Motor neuron (in vitro differentiated cells): ENCODE data around the gene NOC2L. TPM values are rescaled to one million over a fixed set of nuclear protein-coding genes. Genes with fewer than 3 reads are reported as not detected.

Source experiments
- ATAC-seq, 8 experiments: fragments of 200-7000 bp; cut with Tn5 transposase; replicated peaks in 6 of 8; 2 replicates each; pipeline ENCODE4 v1.8.0; 2021; ENCODE audit warnings: mild to moderate bottlenecking in 8 of 8, moderate library complexity in 8 of 8
- H3K27ac ChIP-seq, 2 donors: fragments of 250-450 bp; sonication (Bioruptor Pico); 2 replicates each; pipeline ENCODE4 v1.9.0; 2021; ENCODE audit warnings: antibody characterized with exemption in 2 of 2, mild to moderate bottlenecking in 2 of 2, moderate library complexity in 1 of 2
- H3K4me1 ChIP-seq, 2 donors: fragments of 250-450 bp; sonication (Bioruptor Pico); replicated peaks in 1 of 2; 2 replicates each; pipeline ENCODE4 v1.6.1; 2021; ENCODE audit warnings: antibody characterized with exemption in 2 of 2, mild to moderate bottlenecking in 2 of 2, moderate library complexity in 1 of 2
- H3K4me3 ChIP-seq, 5 donors: fragments of 250-450 bp; sonication (Bioruptor Pico); 2 replicates each; pipeline ENCODE4 v1.9.0; 2021; ENCODE audit warnings: antibody characterized with exemption in 5 of 5, mild to moderate bottlenecking in 5 of 5, moderate library complexity in 4 of 5
- WGBS, 10 experiments: fragments of 450-650 bp; shearing (Covaris generic); methylation state at CpG; one replicate each; pipeline ENCODE4 v1.0.0; 2022; 5-methylcytosine and 5-hydroxymethylcytosine counted together
- in situ Hi-C, 9 experiments: fragments of 400-800 bp; cut with MboI; loops; one replicate each; pipeline ENCODE4 v1.15.0; 2021; ENCODE audit warnings: low sequenced_read_pairs in 9 of 9, low pct_unique_long_range_greater_than_20kb in 2 of 9; ENCODE audit not compliant: unreplicated experiment in 9 of 9
- total RNA-seq, 8 experiments: library from RNA; unstranded; fragments of 300-600 nt; gene quantifications; 2 replicates each; pipeline versions ENCODE4 v1.2.3 to v1.2.4, GENCODE V29; 2022

Gene NOC2L
- total RNA-seq = 100 to 1,000 TPM in 2 of 8 experiments, 10 to 100 TPM in 6; 41.5 to 126 (median 85.5) TPM

DNA sequence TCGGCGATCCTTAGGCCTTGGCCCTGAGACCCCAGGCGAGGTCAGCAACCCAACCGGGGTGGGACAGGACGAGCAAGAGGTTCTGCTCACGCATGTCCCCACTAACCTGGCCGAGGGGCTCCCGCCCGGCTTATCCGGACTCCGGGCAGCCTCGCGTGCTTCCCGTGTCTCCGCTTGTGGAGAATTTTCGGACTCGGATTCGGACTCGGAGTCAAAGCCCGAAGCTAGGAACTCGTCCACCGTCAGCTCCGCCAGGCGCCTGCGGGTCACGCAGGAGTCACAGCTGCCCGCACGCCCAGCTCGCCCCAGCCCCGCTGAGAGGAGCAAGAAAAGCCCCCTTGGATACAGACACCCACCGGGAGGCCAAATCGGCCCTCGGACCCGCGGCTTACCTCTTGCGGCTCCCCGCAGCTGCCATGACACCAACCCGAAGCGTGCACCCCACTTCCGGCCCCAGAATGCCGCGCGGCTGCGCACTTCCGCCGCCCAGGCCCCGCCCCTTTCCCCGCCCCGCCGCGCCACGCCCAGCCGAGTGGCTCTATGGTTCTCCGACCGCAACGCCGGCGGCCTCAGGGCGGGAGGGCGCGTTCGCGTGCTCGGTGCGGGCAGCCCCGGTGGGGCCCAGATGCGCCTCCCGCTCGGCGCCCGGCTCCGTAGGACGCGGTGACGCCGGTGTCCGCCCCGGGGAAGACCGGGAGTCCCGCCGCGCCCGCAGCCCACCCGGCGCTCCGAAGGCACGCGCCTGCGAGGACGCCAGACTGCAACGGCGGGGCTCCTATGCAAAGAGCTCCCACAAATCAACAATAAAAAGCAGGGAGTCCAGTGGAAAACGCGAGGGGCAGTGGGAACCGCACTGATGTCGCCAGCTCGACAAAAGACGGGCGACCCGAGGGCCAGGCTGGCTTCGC, at the start of gene NOC2L:
Gene NOC2L (minus strand): TSS at position 434 of the 908 bp plus-strand sequence. CDS start 16 bp downstream, at position 418.
- peak; percentile 72 to 82 (median 76) for ATAC-seq
- H3K27ac ChIP-seq = peak within 1 kb of the TSS; percentile 6 to 76
- in situ Hi-C loops = no loop called here
- peak within 1 kb of the TSS; percentile 68 to 100 (median 94) for H3K4me3 ChIP-seq
- 0 to 4% (median 1%) methylated on average over 2 to 34 of the region's 101 CpGs; no CpG with 5 or more reads in 6 of the 10 experiments for WGBS, 10 experiments
- peaks cover 12 to 13% of the 10 kb centered on the region in 2 donors for H3K4me1 ChIP-seq

DNA sequence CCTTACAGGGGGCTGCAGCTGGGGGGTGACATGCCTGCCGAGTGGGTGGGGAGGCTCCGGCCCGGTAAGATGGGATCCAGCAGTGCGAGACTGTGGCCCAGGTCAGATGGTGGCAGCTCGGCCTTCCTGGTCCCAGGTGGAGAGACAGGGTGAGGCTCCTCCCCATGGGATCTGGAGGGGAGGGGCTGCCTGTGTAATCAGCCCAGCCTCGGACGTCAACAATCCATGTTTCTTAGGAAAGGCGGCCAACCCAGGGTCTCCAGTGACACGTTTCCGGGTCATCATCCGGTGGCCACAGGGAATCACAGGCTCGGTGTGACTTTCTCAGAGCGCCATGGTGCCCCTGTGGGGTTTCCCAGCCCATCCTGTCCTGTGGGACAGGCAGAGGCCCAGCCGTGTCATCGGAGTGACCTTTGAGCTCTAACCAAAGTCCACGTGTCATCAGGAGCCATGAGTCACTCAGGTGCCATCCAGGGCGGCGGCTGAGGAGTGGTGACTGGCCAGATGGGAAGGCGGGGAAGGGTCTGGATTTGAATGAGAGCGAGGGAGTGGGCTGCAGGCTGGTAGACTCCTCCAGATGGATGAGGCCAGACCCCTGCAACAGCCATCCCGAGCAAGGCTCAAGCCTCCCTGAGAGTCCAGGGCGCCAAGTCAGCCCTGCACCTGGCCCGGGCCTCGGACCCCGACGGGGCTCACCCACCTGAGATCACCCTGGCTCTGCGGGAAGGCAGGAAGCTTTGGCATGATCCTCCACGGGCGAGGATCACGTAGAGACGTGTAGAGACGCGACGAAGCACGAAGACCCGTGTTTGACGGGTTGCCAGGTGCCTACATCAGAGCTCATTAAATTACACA, 47.5 kb upstream of the NOC2L start:
- H3K27ac ChIP-seq = peak overlapping the region; percentile 56 to 70
- WGBS, 10 experiments = 55 to 85% (median 75%) methylated on average over 4 to 24 of the region's 37 CpGs; no CpG with 5 or more reads in 4 of the 10 experiments
- peak in 5 of 8 experiments; percentile 6 to 45 (median 29) for ATAC-seq
- in situ Hi-C loops = loop anchor here in 2 of 9 experiments (25.0 kb wide), 1 partner anchor 256 kb away; the partner anchor contains the start of gene UBE2J2 (in 2 of the 2)
- H3K4me3 ChIP-seq = no peak overlapping the region
- peaks cover 31 to 34% of the 10 kb centered on the region in 2 donors for H3K4me1 ChIP-seq

DNA sequence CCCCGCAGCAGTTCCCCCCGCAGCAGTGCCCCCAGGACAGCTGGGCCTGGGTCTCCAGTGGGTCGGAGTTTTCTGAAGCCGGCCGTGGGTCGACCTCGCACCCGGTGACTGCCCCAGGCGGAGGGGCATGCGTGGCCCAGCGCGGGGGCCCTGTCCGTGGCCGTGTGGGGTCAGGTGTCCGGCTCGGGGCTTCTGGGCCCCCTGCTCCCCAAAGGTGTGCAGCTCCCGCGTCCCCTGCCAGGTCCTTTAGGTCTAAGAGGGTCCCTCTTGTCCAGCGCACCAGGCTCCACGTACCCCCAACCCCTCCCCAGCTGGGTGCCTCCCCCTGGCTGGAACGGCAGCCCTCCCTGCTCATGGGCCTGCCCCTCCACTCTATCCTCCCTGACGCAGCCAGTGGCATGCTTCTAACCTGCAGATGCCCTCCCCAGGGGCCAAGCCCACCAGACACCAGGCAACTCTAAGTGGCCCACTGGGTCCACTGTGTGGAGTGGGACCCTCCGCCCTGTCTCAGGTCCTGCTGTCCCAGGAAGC, 46.8 kb upstream of the NOC2L start:
- Histone ChIP-seq H3K27ac (peak overlapping the region; percentile 56 to 70), H3K4me1 (peaks cover 31 to 34% of the 10 kb centered on the region in 2 donors), H3K4me3 (no peak overlapping the region)
- no CpG with 5 or more reads among the region's 23 CpGs for WGBS, 10 experiments
- ATAC-seq = peak in 1 of 8 experiments; percentile 0
- in situ Hi-C loops = loop anchor here in 2 of 9 experiments (25.0 kb wide), 1 partner anchor 256 kb away; the partner anchor contains the start of gene UBE2J2 (in 2 of the 2)

DNA sequence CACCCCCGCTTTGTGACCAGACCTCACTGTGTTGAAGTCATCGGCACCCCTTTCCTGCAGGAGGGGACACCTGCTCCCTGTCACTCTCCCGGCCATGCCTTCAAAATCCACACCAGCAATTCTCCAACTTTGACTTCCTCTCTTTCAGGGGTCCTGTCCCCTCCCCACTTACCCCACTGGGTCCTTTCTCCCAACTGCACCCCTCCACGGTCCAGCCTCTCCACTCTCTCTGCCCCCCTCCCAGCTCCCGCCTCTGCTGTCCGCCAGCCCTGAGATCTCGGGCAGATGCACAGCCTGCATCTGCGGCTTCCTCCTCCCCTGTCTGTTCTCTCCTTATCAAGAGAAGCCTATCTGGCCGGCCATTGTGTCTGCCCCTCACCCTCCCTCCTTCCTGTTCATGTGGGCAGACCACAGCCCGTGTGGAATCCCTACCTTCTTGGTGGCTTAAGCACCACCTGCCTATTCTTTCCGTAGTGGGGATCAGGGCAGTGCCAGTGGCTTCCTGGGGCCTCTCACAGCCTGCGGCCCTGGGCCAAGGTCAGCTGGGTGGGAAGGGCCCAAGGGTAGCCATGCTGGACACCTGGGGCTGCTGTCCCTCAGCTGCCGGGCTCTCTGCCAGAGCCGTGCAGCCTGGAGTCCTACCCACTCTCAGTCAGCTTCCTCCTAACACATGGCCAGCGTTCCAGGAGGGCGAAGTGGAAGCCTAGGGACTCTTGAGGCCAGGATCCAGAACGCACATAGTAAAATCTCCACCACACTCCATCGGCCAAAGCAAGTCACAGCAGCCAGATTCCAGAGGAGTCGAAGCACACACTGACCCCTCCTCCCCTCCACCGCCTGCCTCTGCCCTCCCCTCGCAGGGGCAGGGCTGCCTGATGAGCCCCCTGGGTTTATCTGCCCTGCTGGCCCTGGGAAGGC, 46.0 kb upstream of the NOC2L start:
- 0 to 75% (median 22%) methylated on average over 2 to 8 of the region's 21 CpGs; no CpG with 5 or more reads in 3 of the 10 experiments for WGBS, 10 experiments
- Histone ChIP-seq H3K4me3 (no peak overlapping the region), H3K27ac (peak overlapping the region; percentile 56 to 70), H3K4me1 (peaks cover 31 to 34% of the 10 kb centered on the region in 2 donors)
- peak; percentile 2 to 23 (median 10) for ATAC-seq
- in situ Hi-C loops = loop anchor here in 2 of 9 experiments (25.0 kb wide), 1 partner anchor 257 kb away; the partner anchor contains the start of gene UBE2J2 (in 2 of the 2)

DNA sequence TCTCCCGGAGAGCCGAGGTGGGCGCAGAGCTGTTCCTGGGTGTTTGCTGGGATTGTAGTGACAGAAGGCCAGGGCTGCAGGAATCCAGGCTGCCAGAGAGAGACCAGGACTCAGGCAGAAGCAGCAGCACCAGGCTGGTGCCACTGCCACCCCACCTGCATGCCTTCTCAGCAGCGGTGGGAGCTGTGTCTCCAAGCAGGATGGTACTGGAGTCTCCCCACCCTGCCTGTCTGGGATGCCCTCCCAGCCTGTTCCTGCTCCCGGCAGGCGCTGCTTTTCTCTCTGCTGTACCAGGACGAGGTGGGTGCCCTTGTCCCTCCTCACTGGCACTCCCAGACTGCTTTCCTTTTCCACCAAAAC, 45.3 kb upstream of the NOC2L start:
- no peak overlapping the region for H3K4me3 ChIP-seq
- no peak for ATAC-seq
- peaks cover 31 to 34% of the 10 kb centered on the region in 2 donors for H3K4me1 ChIP-seq
- 25 to 83% (median 59%) methylated on average over 1 to 6 of the region's 7 CpGs; no CpG with 5 or more reads in 6 of the 10 experiments for WGBS, 10 experiments
- in situ Hi-C loops = loop anchor here in 2 of 9 experiments (25.0 kb wide), 1 partner anchor 258 kb away; the partner anchor contains the start of gene UBE2J2 (in 2 of the 2)
- H3K27ac ChIP-seq = peak overlapping the region; percentile 56 to 70

DNA sequence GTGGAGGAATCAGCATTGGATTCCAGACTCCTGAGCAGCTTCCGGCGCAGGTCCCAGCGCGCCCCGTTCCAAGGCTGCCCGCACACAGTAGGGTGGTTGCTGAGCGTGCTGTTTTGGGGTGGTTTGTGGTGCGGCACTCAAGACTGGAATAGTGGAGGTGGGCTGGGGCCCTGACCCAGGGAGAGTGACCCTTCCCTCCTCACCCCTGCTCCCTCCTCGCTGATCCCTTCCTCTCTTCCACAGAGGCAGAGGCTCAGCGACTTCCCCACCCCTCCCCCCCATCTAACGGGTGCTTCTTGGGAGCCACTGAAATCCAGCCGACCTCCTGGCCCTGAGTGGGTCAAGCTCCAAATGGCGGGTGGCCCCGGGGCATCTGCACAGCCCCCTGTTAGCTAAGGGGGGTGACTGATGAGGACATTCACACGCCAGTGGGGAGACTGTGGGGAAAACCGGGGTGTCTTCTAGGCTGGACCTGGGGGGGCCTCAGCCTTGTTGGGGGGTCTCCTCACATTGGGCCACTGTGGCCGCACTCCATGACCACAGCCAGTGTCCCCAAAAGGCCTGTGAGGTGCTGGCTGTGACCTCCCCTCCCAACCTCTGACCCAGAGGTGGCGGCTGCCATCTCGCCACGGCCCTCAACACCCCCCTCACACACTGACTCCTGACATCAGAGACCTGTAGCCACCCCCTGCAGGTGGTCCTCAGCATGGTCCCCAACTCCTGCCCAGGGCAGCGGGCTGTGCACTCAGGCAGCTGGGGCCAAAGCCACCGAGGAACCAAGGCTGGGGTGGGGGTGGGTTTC, 44.8 kb upstream of the NOC2L start:
- H3K27ac ChIP-seq = no peak overlapping the region
- in situ Hi-C loops = loop anchor here in 2 of 9 experiments (25.0 kb wide), 1 partner anchor 258 kb away; the partner anchor contains the start of gene UBE2J2 (in 2 of the 2)
- H3K4me3 ChIP-seq = no peak overlapping the region
- H3K4me1 ChIP-seq = peaks cover 31 to 34% of the 10 kb centered on the region in 2 donors
- 20 to 100% (median 80%) methylated on average over 1 to 9 of the region's 22 CpGs; no CpG with 5 or more reads in 5 of the 10 experiments for WGBS, 10 experiments
- no peak for ATAC-seq

- peak in 2 of 8 experiments; percentile 0 for ATAC-seq
- Histone ChIP-seq H3K4me1 (peaks cover 37 to 45% of the 10 kb centered on the region in 2 donors), H3K4me3 (peak overlapping the region; percentile 52 to 99 (median 55)), H3K27ac (peak overlapping the region; percentile 96 to 98)
- 0 to 1% (median 0%) methylated on average over 1 to 13 of the region's 58 CpGs; no CpG with 5 or more reads in 6 of the 10 experiments for WGBS, 10 experiments
- in situ Hi-C loops = loop anchor here in 2 of 9 experiments (25.0 kb wide), 1 partner anchor 261 kb away; the partner anchor contains the start of gene UBE2J2 (in 2 of the 2)
These were observed 42.2 kb upstream of the NOC2L start for GRCh38 chr1:1001057-1001783.

GRCh38 chr1:1000357-1001056, 41.5 kb upstream of the NOC2L start:
- WGBS, 10 experiments = 0 to 5% (median 2%) methylated on average over 5 to 26 of the region's 75 CpGs; no CpG with 5 or more reads in 6 of the 10 experiments
- Histone ChIP-seq H3K4me1 (peaks cover 35 to 43% of the 10 kb centered on the region in 2 donors), H3K27ac (peak overlapping the region; percentile 96 to 98), H3K4me3 (peak overlapping the region; percentile 52 to 99 (median 55))
- in situ Hi-C loops = loop anchor here in 2 of 9 experiments (25.0 kb wide), 1 partner anchor 262 kb away; the partner anchor contains the start of gene UBE2J2 (in 2 of the 2)
- ATAC-seq = peak; percentile 17 to 66 (median 57)

GRCh38 chr1:999725-1000356, 40.8 kb upstream of the NOC2L start, which contains the start of gene HES4:
Gene HES4 (minus strand): TSS chr1:1000097. CDS start chr1:999973, 124 bp downstream.
- in situ Hi-C loops = loop anchor here in 2 of 9 experiments (25.0 kb wide), 1 partner anchor 262 kb away; the partner anchor contains the start of gene UBE2J2 (in 2 of the 2)
- Histone ChIP-seq H3K4me1 (peaks cover 29 to 43% of the 10 kb centered on the region in 2 donors), H3K4me3 (peak within 1 kb of the TSS; percentile 52 to 99 (median 55)), H3K27ac (peak within 1 kb of the TSS; percentile 96 to 98)
- WGBS, 10 experiments = no CpG with 5 or more reads among the region's 95 CpGs
- ATAC-seq = peak; percentile 52 to 73 (median 62)
